Tibial nerve (tissue), 4 donors: ENCODE data around the gene CSF2. TPM values are rescaled to one million over a fixed set of nuclear protein-coding genes. Genes with fewer than 3 reads are reported as not detected.
A peak's percentile ranks its signal among the peaks of the same experiment; 100 is the strongest.

Experiments used
- DNase-seq, 2 donors: peaks; one replicate each; pipeline ENCODE4 v3.0.0-alpha.2; 2019; ENCODE audit warnings: low spot score in 2 of 2
- H3K27ac ChIP-seq, 4 donors: fragments of 200-600 bp; sonication (generic) in 3 of 4; one replicate each; pipeline ENCODE4 v1.5.1; 2017 to 2019; ENCODE audit warnings: mild to moderate bottlenecking in 1 of 4
- H3K27me3 ChIP-seq, 2 donors: fragments of 200-600 bp; sonication (generic) in 1 of 2; one replicate each; pipeline versions ENCODE4 v1.5.1 to v1.6.0; 2017 to 2019
- H3K36me3 ChIP-seq, 3 donors: fragments of 200-600 bp; sonication (generic); one replicate each; pipeline ENCODE4 v1.5.1; 2018 to 2019
- H3K4me1 ChIP-seq, 4 donors: fragments of 200-600 bp; sonication (generic) in 3 of 4; one replicate each; pipeline ENCODE4 v1.5.1; 2017 to 2019
- H3K4me3 ChIP-seq, 4 donors: fragments of 200-600 bp; sonication (generic) in 3 of 4; one replicate each; pipeline ENCODE4 v1.5.1; 2017 to 2019; ENCODE audit warnings: mild to moderate bottlenecking in 1 of 4, moderate library complexity in 1 of 4
- H3K9me3 ChIP-seq, 4 donors: fragments of 200-600 bp; sonication (generic) in 3 of 4; one replicate each; pipeline ENCODE4 v1.5.1; 2017 to 2019
- CTCF ChIP-seq, 5 experiments: fragments of 200-600 bp in 3 of 5; fragments of 450-650 bp in 2 of 5; sonication (generic) in 3 of 5; IDR thresholded peaks; one replicate each; pipeline ENCODE4 v1.5.1; 2016 to 2019; ENCODE audit warnings: antibody characterized with exemption in 5 of 5, mild to moderate bottlenecking in 3 of 5, moderate library complexity in 2 of 5
- EP300 ChIP-seq, 2 donors: sonication (generic); formaldehyde crosslinking; IDR thresholded peaks; one replicate each; pipeline ENCODE4 v1.6.1; 2017; ENCODE audit warnings: antibody characterized with exemption in 2 of 2, mild to moderate bottlenecking in 1 of 2
- POLR2A ChIP-seq, 2 donors: fragments of 450-650 bp; IDR thresholded peaks; one replicate each; pipeline ENCODE4 v1.6.1; 2017; ENCODE audit warnings: antibody characterized with exemption in 2 of 2, mild to moderate bottlenecking in 2 of 2, moderate library complexity in 2 of 2
- WGBS, 2 donors: methylation state at CpG; one replicate each; pipeline ENCODE4 v1.1.5; 2018; 5-methylcytosine and 5-hydroxymethylcytosine counted together
- total RNA-seq, 4 donors: library from RNA; depleted of rRNA; stranded (reverse); fragments of >200 nt; gene quantifications; one replicate each; pipeline ENCODE4 v1.1.0, GENCODE V29; 2016

The CSF2 gene
- total RNA-seq, 4 donors from 2014 or later: not detected

- no peaks in the 10 kb centered on the region for H3K36me3 ChIP-seq
- no peak overlapping the region for H3K27ac ChIP-seq
- TF ChIP-seq POLR2A (IDR thresholded peaks at IDR 0.05): no peak
- TF ChIP-seq EP300 (IDR thresholded peaks at IDR 0.05): no peak
- no peak for TF ChIP-seq CTCF (IDR thresholded peaks at IDR 0.05)
- DNase-seq: peak in 1 of 2 donors; percentile 25
- H3K9me3 ChIP-seq: no peaks in the 10 kb centered on the region
- no peaks in the 10 kb centered on the region for H3K4me1 ChIP-seq
- H3K27me3 ChIP-seq: no peaks in the 10 kb centered on the region
- 60 to 68% methylated on average over 4 of the region's 4 CpGs for WGBS, 2 donors
- H3K4me3 ChIP-seq: no peak overlapping the region
These were observed 8.1 kb upstream of the CSF2 start for GRCh38 chr5:132065351-132065937.

DNA sequence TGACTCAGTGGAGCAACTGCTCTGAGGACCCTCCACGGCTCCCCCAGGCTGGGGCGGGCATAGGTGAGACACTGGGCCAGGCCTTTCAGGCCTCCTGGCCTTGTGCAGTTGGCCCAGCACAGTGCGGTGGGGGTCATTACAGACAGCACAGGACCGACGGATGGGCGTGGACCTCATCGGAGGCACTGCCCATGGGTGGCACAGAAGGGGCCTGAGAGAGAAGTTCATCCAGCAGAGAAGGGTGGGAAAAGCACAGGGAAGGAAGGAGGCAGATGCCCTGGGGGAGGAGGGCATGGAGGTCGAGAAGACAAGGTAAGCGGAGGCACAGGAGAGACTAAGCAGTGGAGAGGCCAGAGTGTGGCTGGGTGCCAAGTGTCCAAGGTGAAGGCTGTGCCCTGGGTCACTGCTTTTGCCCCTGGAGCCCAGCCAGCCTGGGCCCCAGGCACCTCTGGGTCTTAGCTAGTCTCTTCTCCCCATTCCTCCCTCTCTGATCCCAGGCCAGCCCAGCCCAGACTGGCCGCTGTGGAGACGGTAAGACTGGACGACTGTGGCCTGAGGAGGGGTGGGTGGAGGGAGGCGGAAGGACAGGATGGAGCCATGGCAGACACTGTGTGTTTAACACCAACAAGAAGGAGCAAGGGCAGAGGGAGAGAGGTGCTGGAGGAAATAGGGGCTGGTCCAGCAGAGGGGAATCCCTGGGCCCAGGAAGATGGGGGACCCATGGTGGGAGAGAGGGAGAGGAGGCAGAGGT is 7.5 kb upstream of the CSF2 start:
- no peak for DNase-seq

GRCh38 chr5:132066871-132067270 is 6.7 kb upstream of the CSF2 start:
- Histone ChIP-seq H3K27me3 (no peaks in the 10 kb centered on the region), H3K36me3 (no peaks in the 10 kb centered on the region)

More for the DNA sequence above, 7.5 kb upstream of the CSF2 start:
- Histone ChIP-seq H3K9me3 (no peaks in the 10 kb centered on the region), H3K27ac (no peak overlapping the region), H3K36me3 (no peaks in the 10 kb centered on the region), H3K4me3 (no peak overlapping the region), H3K4me1 (no peaks in the 10 kb centered on the region), H3K27me3 (no peaks in the 10 kb centered on the region)
- WGBS, 2 donors: 82 to 86% methylated on average over 13 of the region's 13 CpGs
- TF ChIP-seq CTCF (IDR thresholded peaks at IDR 0.05): no peak
- TF ChIP-seq EP300 (IDR thresholded peaks at IDR 0.05): no peak
- TF ChIP-seq POLR2A (IDR thresholded peaks at IDR 0.05): no peak

GRCh38 chr5:132067451-132067850 is 6.1 kb upstream of the CSF2 start:
- no peaks in the 10 kb centered on the region for H3K27me3 ChIP-seq
- H3K4me1 ChIP-seq: no peaks in the 10 kb centered on the region
- WGBS, 2 donors: 85 to 88% methylated on average over 8 to 11 of the region's 11 CpGs
- DNase-seq: no peak
- H3K4me3 ChIP-seq: no peak overlapping the region
- H3K27ac ChIP-seq: no peak overlapping the region
- H3K36me3 ChIP-seq: no peaks in the 10 kb centered on the region
- no peak for TF ChIP-seq EP300 (IDR thresholded peaks at IDR 0.05)
- TF ChIP-seq POLR2A (IDR thresholded peaks at IDR 0.05): no peak
- TF ChIP-seq CTCF (IDR thresholded peaks at IDR 0.05): no peak
- no peaks in the 10 kb centered on the region for H3K9me3 ChIP-seq

More at GRCh38 chr5:132066871-132067270, 6.7 kb upstream of the CSF2 start:
- 91 to 99% methylated on average over 4 of the region's 4 CpGs for WGBS, 2 donors
- Histone ChIP-seq H3K27ac (no peak overlapping the region), H3K4me3 (no peak overlapping the region), H3K4me1 (no peaks in the 10 kb centered on the region), H3K9me3 (no peaks in the 10 kb centered on the region)
- no peak for TF ChIP-seq CTCF (IDR thresholded peaks at IDR 0.05)
- no peak for TF ChIP-seq EP300 (IDR thresholded peaks at IDR 0.05)
- TF ChIP-seq POLR2A (IDR thresholded peaks at IDR 0.05): no peak
- no peak for DNase-seq
